HG03442 (cell line): ENCODE results near the gene MIA.
"Not testable (repeated sequence)": the region's sequence is repeated elsewhere in the genome, so short reads cannot be mapped to it uniquely, and the experiment has no call there.

Source experiments
- ATAC-seq: cut with Tn5 transposase; IDR thresholded peaks from one replicate; pipeline ENCODE4 v1.9.1; 2021; ENCODE audit warnings: mild to moderate bottlenecking, moderate library complexity; ENCODE audit not compliant: unreplicated experiment

MIA gene

DNA sequence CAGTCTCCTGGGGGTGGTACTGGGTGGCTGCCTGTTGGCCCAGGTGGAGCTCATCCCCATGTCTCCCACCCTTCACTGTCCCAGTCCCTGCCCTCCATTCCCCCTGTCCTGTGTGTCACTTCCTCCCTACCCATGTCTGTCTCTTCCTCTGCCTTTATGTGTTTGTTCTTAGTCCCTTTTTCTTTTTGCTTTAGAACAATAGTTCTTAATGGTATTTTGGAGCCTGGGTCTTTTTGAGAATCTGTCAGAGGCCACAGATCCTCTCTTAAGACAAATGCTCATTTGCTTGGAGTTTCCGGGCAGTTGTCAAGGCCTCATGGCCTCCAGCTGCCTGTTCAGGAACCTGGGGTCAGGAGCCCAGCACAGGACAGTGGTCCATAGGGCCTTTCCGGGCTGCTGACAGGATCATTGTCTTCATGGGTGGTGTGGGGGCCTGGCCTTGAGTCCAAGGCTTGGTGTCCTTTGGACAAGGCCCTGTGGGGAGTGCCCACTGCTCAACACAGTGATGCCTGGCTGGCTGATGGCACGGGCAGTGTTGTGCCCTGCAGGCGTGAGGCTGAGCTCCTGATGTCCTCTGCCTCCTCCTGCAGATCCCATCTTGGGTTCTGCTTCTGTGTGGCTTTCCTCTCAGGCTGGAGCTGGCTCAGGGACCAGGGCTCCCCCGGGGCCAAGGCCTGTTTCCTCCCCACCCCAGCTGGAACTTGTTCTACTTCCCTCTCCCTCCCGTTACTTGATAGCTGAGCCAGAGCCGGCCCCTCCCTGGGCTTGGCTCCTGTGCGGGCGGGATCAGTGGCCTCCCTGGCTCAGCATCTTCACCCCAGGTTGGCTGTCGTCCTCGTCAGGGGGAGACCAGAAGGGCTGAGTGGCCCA, 27.2 kb downstream of the MIA start:
- ATAC-seq, result no peak

DNA sequence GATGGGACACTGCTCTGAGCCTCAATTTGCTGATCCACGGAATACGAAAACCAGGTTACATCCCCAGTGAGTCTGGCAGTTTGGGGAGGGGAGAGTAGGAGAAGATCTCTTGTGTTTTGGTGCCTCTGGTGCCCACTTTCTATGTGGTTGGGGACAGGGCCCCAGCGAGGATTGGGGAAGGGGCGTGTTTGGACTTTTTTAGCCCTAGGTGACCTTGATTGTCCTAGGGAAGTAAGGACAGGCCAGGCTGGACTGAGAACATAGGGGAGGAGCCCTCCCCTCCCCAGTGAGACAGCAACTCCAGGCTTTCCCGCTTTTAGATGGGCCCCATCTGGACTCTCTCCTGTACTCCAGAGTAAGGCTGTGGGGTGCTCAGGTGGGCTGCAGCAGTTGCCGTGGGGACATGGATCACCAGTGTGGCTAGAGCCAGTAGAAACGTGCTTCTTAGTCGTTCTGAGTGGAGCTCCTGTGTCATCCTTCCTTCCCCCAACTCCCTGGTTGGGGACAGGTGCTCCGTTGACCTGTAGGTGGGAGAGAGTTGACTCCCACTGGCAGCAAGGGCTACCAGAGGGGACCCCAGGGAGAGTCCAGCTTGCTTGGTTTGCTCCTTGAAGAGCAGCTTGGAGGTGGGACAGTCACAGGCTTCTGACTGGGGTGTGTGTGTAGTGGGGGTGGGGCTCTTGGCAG, 28.0 kb downstream of the MIA start:
- no peak for ATAC-seq

DNA sequence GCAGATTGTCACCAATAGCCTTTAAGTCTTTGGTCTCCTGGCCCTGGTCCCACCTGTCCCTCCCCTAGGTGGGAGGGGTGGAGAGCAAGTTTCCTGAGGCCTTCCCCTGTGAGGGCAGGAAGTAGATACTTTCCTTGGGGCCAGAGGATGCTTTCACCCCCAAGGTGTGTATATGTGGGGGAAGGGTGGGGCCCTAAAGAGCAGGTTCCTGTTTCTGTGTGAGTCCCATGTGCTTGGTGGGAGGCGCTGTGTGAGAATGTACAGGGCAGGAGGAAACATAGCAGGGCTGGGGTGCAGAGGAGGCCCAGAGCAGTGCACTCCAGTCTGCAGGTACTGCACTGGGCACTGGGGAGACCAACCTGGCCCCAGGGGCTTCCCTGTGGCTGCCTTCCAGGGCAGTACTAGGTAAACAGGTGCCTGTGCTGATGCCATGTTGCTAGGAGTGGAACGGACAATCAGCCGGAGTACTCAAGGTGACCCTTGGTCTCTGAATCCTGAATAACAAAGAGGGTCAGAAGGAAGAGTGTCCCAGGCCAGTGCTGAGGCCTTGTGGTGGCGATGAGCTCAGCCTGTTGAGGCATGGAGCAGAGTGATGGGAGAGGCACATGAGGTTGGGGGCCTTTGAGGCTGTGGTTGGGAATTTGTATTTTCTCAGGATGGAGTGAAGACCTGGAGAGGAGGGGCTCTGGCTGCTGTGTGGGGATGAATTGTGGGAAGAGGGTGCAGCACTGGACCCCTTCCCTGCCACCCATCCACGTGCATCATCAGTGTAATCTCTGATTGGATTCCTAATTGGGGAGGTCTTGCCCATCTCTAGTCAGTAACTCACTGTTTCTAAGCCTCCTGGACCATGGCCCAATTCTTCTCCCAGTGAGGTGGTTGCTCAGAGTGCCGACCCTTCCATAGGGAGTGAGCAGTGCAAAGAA, 28.8 kb downstream of the MIA start:
- ATAC-seq, result no peak

DNA sequence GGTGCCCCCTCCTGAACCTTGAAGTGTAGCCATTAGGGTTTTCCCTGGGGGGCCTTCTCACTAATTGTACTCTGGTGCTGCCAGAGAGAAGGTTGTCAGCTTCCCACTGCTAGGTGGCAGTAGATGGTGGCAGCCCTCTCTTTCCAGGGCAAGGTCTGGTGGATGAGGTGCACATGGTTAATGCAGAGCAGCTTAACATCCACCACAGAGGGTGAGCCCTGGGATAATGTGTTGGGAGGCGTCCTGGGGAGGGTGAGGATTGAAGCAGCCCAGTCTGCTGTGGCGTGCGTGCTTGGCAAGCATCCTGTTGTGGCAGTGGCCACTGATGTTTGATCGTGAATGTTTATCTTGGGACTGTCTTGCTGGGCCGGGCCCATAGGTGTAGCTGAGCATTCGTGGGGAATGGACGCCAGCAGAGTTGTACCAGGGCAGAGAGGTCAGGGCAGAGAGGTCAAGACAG, 29.5 kb downstream of the MIA start:
- no peak for ATAC-seq

DNA sequence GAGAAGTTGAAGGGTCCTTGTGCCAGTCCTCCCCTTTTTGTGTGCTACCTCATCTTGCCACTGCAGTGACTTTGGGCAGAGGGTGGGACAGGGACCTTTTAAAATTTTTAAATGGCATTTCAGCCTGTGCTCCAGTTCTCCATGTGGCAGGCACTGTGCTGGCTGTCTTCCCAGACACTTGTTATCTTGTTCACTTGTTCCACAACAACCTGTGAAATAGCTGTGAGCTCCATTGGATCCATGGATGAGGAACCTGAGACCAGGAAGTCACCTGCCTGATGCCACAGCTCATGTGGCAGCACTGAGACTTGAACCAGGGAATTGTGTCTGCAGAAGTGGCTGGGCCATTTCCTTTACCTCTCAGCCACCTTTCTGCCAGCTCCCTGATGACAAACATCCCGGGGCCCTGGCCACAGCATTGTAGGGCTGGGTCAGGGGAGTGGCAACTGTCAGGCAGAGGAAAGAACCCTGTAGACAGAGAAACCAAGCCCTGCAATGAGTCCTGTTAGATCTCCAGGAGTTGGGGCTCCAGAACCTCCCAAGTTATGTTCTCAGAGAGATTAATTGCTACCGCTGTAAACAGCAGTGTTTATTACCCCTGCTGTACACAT, 30.0 kb downstream of the MIA start:
- ATAC-seq, result no peak

DNA sequence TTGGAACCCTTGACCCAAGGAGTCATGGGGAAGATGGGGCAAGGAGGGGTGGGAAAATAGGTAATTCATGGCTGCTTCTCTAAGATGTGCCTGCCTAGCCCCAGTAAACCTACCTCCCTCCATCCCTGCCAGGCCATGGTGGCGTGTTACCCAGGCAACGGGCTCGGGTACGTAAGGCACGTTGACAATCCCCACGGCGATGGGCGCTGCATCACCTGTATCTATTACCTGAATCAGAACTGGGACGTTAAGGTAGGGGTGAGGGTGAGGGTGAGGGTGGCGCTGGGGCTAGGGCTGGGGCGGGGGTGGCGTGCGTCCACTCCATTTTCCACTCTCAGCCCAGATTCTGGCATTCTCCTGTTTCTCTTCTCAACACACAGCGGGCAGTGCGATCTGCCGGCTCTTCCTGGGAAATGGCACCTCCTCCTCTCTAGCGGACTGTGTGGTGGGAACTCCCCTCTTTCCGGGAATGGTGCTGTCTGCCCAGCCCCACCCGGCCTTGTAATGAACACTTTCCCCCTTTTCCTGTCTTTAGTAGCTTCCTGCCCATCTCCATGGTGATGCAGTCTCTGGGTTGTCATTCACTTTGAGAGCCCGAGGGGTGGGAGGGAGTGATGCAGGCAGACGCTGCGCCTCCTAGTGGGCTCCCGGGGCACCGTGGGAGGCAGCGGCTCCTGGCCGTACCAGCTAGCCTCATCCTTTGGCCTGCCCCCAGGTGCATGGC, 31.3 kb downstream of the MIA start:
- ATAC-seq, result no peak

DNA sequence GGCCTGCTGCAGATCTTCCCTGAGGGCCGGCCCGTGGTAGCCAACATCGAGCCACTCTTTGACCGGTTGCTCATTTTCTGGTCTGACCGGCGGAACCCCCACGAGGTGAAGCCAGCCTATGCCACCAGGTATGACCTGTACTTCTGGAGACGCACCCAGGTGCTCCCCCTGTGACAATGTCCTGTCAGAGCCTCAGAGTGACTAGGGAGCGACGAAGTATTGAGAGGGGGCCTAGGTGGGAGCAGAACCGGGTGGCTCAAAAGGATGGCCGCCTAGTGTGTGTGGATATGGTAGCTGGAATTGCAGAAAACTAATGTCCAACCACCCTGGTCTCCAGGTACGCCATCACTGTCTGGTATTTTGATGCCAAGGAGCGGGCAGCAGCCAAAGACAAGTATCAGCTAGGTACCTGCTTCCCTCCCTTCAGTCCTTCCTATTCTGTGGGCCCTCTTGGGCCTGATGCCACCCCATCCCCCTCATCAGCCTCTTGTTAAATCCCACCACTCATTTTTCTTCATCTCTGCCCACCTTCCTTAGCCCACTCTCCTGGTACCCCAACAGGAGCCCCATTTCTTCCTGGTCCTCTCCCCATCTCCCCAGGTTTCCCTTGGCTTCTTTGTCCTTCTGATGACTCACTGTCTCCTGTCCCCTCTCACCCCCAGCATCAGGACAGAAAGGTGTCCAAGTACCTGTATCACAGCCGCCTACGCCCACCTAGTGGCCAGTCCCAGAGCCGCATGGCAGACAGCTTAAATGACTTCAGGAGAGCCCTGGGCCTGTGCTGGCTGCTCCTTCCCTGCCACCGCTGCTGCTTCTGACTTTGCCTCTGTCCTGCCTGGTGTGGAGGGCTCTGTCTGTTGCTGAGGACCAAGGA, 32.1 kb downstream of the MIA start:
- no peak for ATAC-seq

DNA sequence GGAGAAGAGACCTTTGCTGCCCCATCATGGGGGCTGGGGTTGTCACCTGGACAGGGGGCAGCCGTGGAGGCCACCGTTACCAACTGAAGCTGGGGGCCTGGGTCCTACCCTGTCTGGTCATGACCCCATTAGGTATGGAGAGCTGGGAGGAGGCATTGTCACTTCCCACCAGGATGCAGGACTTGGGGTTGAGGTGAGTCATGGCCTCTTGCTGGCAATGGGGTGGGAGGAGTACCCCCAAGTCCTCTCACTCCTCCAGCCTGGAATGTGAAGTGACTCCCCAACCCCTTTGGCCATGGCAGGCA, 32.7 kb downstream of the MIA start:
- no peak for ATAC-seq

DNA sequence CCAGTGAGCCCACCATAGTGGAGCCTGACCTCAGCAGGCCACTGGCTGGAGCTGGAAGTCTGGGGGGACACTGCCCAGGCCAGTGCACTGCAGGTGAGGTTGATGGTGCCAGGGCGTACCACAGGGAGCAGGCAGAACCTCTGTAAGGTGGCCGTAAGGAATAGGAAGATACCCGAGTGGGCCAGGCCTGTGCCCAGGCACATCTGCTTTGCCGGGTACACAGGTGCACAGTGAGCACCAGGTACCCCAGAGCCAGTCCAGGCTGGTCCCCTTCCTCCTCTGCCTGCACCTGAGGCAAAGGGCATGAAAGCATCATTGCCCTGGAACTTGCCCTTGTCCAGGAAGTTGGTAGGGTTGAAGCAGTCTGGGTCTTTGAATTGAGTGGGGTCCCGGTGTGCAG, 33.2 kb downstream of the MIA start:
- no peak for ATAC-seq

DNA sequence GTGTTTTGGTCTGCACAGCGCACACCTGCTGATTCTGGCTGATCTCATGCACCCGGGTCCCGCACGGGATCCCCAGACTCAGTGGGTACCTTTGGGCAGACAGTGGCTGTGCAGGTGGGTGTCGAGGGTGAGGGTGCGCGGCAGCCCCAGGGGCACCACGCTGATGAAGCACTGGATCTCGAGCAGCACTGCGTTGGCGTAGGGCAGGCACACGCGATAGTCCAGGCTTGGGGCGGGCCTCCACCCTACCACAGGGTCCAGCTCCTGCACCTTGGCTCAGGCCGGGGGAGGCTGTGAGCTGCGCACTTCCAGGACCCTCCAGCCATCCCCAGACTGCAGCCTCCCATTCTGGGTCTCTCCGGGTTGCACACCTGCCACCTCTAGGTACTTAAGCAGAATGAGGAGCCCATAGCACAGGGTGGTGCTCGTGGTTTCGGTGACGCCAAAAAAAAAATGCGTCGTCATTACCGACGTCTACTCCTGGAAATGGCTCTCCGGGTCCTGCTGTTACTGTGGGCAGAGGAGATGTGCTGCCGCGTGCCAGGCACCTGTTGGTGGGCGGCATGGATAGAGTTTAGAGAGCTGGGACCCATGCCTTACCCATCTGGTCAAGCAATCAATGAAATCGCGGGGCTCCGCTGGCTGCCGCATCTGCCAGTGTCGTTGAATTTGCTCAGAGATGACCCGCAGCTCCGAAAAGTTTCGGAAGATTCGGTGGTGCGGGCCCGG, 34.2 kb downstream of the MIA start:
- no peak for ATAC-seq

DNA sequence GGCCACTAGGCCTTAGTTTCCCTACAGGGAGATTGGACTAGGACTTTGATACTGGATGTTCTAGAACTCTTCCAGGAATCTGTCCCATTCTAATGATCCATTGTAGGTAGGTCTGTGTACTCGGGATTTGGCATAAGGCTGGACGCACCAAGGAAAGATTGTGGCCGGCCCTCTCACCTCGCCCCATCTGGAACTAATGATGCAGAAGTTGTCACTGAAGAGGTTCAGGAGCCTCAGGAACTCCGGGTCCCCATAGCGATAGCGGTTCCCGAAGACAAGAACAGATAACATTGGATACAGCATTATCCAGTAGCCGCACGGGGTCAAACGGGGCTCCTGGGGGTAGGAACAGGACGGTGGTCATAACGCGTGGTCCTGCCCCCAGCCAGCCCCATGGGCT, 34.8 kb downstream of the MIA start:
- ATAC-seq, result no peak

DNA sequence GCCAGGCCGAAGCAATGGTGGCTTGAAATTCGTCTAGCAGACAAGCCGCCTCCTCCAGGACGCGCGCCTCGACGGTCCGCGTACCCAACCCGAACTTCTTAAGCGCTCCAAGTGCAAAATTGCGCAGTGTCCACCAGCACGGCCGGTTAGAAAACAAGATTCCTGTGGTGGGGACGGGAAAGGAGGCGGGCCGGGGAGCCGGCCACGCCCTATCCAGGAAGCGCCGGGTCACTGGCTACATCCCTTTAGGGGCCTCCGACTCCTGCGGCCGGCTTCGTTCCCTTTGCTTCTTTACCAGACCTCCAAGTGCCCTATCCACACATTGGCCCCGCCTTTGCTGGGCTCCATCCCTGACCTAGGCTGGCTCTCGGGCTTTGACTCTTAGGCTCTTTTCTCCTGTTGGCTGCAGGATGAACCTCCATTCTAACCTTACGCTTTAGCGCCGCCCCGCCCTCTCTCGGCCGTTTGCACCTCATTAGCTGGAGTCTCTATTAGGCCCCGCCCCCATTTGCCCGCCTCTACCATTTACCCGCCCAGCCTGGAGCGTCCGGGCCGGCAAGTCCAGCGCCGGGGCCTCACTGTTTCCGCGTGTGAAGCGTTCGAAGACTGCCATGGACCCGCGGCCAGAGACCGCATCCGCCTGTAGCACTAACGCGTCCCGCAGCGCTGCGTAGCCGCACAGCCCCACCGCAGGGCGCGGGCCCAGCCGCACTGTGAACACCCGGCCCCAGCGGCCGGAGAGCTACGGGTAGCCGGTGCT, 35.5 kb downstream of the MIA start:
- ATAC-seq, result peak; percentile 49

DNA sequence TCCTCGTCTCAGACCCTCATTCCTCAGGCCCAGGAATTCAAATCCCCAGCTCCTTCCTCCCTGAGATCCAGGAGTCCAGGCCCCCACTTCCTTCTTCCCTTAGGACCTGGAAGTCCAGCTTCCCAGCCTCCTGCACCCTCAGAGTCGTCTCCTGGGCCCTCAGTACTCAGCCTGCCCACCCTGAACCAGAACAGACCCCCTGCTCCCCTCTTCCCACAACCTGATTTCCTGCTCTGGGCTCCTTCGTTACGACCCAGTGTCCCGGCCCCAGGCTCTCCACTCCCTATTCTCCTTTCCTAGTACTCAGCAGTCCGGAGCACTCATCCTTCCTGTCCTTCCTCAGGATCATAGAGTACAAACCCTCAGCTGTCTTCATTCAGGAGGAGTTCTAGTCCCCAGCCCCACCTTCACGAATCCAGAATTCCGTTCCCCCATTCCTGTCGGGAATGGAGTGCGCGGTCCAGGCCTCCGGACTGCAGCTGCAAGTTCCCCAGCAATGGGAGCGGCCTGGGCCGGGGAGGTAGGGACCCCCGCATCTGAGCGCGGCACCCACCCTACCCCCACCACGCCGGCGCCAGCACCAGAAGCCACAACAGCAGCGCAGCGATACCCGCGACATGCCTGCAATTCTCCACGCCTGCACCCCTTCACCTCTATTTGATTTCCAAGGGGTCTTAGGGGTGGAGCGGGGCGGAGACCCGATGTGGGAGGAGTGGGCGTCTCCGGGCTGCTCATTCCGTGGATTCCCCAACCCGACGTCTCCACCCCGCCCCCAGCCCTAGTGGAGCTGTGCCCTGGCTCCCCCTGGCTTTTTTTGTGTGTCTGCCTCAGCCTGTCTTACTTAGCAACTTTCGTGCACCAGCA, 36.4 kb downstream of the MIA start:
- ATAC-seq, result no peak

DNA sequence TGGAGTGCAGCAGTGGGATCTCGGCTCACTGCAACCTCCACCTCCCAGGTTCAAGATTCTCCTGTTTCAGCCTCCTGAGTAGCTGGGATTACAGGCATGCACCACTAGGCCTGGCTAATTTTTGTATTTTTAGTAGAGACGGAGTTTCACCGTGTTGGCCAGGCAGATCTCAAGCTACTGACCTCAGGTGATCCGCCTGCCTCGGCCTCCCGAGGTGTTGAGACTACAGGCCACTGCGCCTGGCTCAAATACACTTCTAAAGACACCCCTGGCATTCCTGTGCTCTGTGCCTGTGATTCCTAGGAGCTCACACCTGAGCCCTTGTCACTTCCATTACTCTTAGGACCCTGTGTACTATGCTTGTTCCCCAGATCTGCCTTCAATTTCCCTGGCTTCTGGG, 37.2 kb downstream of the MIA start:
- ATAC-seq, result not testable (repeated sequence)

DNA sequence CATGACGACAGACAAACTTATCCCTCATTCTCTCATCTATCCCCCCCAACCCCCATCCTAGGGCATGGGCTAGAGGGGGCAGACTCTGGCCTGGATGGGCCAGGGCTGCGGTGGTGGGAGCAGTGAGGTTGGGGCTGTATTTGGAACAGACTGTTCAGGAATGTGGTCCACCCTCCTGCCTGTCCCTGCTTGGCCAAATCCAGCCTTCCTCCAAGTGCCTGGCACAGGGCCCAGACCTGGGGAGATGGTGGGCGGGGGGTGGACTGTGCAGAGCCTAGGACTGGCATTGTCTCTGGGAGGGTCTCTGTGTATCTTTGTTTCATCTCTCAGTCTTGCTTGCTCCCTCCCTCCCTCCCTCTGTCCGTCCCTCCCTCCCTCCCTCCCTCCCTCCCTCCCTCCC, 37.9 kb downstream of the MIA start:
- ATAC-seq, result no peak

DNA sequence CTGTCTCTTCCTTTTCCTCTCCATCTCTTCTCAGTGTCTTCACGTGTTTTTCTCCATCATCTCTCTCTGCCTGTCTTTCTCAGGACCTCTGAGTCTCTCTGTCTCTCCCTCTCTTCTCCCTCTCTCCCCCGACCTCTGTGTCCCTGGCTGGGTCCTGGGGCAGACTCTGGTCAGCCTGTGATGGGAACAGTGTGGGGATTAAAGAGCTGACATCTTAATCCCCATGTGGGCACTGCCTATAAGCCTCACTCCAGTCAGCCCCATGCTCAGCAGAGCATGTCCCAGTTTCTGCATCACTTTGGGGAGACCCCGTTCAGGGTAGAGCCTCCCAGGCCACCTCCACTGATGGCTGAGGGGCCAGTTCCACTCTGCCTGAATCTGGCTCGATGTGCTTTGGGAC, 39.9 kb downstream of the MIA start:
- ATAC-seq, result no peak
